GM21367 (cell line): Measurements from ENCODE around the gene WWOX.

Experiments used
- ATAC-seq: cut with Tn5 transposase; IDR thresholded peaks from one replicate; pipeline ENCODE4 v1.9.1; 2021; ENCODE audit not compliant: unreplicated experiment

Gene WWOX

GRCh38 chr16:78192734-78193488 is 93.5 kb downstream of the WWOX start:
- ATAC-seq: no peak

- ATAC-seq: no peak
Measured at GRCh38 chr16:78194948-78195347, 95.5 kb downstream of the WWOX start.

- ATAC-seq: no peak
Measured at GRCh38 chr16:78195797-78196196, 96.3 kb downstream of the WWOX start.

GRCh38 chr16:78196502-78196901 is 97.0 kb downstream of the WWOX start:
- no peak for ATAC-seq

GRCh38 chr16:78198288-78198687 is 98.8 kb downstream of the WWOX start:
- no peak for ATAC-seq

GRCh38 chr16:78199325-78200022 is 100.0 kb downstream of the WWOX start:
- no peak for ATAC-seq

- ATAC-seq: no peak
Measured at GRCh38 chr16:78200023-78200389, 100.6 kb downstream of the WWOX start.

- no peak for ATAC-seq
Measured at GRCh38 chr16:78200623-78201096, 101.2 kb downstream of the WWOX start.

GRCh38 chr16:78205506-78205905 is 106.1 kb downstream of the WWOX start:
- ATAC-seq: no peak

- ATAC-seq: no peak
Measured at GRCh38 chr16:78206623-78207223, 107.3 kb downstream of the WWOX start.

GRCh38 chr16:78209951-78210661 is 110.7 kb downstream of the WWOX start:
- ATAC-seq: no peak

GRCh38 chr16:78211020-78211599 is 111.7 kb downstream of the WWOX start:
- ATAC-seq: no peak

- ATAC-seq: no peak
Measured at GRCh38 chr16:78211946-78212345, 112.5 kb downstream of the WWOX start.

GRCh38 chr16:78212674-78213073 is 113.2 kb downstream of the WWOX start:
- ATAC-seq: no peak

- ATAC-seq: no peak
Measured at GRCh38 chr16:78213751-78214150, 114.3 kb downstream of the WWOX start.

GRCh38 chr16:78215222-78215621 is 115.8 kb downstream of the WWOX start:
- no peak for ATAC-seq

- no peak for ATAC-seq
Measured at GRCh38 chr16:78216166-78216745, 116.8 kb downstream of the WWOX start.

- ATAC-seq: no peak
Measured at GRCh38 chr16:78217276-78217675, 117.8 kb downstream of the WWOX start.

- ATAC-seq: no peak
Measured at GRCh38 chr16:78218279-78218678, 118.8 kb downstream of the WWOX start.

GRCh38 chr16:78218856-78219651 is 119.6 kb downstream of the WWOX start:
- no peak for ATAC-seq
